HG02610 (cell line): ENCODE data around the gene SYCP1.
"Not testable (repeated sequence)": the region's sequence is repeated elsewhere in the genome, so short reads cannot be mapped to it uniquely, and the experiment has no call there.

Experiments used
- ATAC-seq: cut with Tn5 transposase; IDR thresholded peaks from one replicate; pipeline ENCODE4 v1.9.1; 2021; ENCODE audit warnings: mild to moderate bottlenecking, moderate library complexity; ENCODE audit not compliant: unreplicated experiment

SYCP1 gene

GRCh38 chr1:114854693-114855320 lies at the start of gene SYCP1:
SYCP1 (plus strand) TSS chr1:114854863; CDS start chr1:114855465, 602 bp downstream.
- no peak for ATAC-seq

- no peak for ATAC-seq
Observed at GRCh38 chr1:114819869-114820268, 34.8 kb upstream of the SYCP1 start.

GRCh38 chr1:114820392-114820791 lies 34.3 kb upstream of the SYCP1 start:
- no peak for ATAC-seq

- ATAC-seq = no peak
Observed at GRCh38 chr1:114821978-114822377, 32.7 kb upstream of the SYCP1 start.

- ATAC-seq = no peak
Observed at GRCh38 chr1:114828251-114828650, 26.4 kb upstream of the SYCP1 start.

- not testable (repeated sequence) for ATAC-seq
Observed at GRCh38 chr1:114830075-114830474, 24.6 kb upstream of the SYCP1 start.

GRCh38 chr1:114831276-114831994 lies 23.2 kb upstream of the SYCP1 start:
- ATAC-seq = no peak

GRCh38 chr1:114832057-114832456 lies 22.6 kb upstream of the SYCP1 start:
- ATAC-seq = no peak

- no peak for ATAC-seq
Observed at GRCh38 chr1:114833421-114833820, 21.2 kb upstream of the SYCP1 start.

- no peak for ATAC-seq
Observed at GRCh38 chr1:114844270-114844669, 10.4 kb upstream of the SYCP1 start.

- no peak for ATAC-seq
Observed at GRCh38 chr1:114853584-114853983, 1.1 kb upstream of the SYCP1 start.

- no peak for ATAC-seq
Observed at GRCh38 chr1:114861384-114861783, 6.7 kb downstream of the SYCP1 start.

GRCh38 chr1:114892194-114892918 lies 37.7 kb downstream of the SYCP1 start:
- no peak for ATAC-seq

GRCh38 chr1:114896795-114897194 lies 42.1 kb downstream of the SYCP1 start:
- no peak for ATAC-seq

- ATAC-seq = no peak
Observed at GRCh38 chr1:114901814-114902213, 47.2 kb downstream of the SYCP1 start.

- ATAC-seq = no peak
Observed at GRCh38 chr1:114902343-114902742, 47.7 kb downstream of the SYCP1 start.

GRCh38 chr1:114903480-114903879 lies 48.8 kb downstream of the SYCP1 start:
- ATAC-seq = no peak

- ATAC-seq = not testable (repeated sequence)
Observed at GRCh38 chr1:114915720-114916119, 61.1 kb downstream of the SYCP1 start.

- no peak for ATAC-seq
Observed at GRCh38 chr1:114926607-114927006, 71.9 kb downstream of the SYCP1 start.

GRCh38 chr1:114927401-114927800 lies 72.7 kb downstream of the SYCP1 start:
- no peak for ATAC-seq

- ATAC-seq = no peak
Observed at GRCh38 chr1:114956570-114956969, 101.9 kb downstream of the SYCP1 start.

- no peak for ATAC-seq
Observed at GRCh38 chr1:114959423-114959822, 104.8 kb downstream of the SYCP1 start.
